GM12892 (cell line): Measurements from ENCODE around the gene ACTA1.
"Not testable (repeated sequence)": the region's sequence is repeated elsewhere in the genome, so short reads cannot be mapped to it uniquely, and the experiment has no call there.

Experiments
- POLR2A ChIP-seq: IDR thresholded peaks from 2 replicates; pipeline ENCODE4 v1.6.1; 2011; ENCODE audit warnings: low read depth, low read length, control low read depth
- POLR2AphosphoS5 ChIP-seq: IDR thresholded peaks from 2 replicates; pipeline ENCODE4 v1.6.1; 2011; ENCODE audit warnings: low read depth, low read length, control low read depth
- TAF1 ChIP-seq: IDR thresholded peaks from 2 replicates; pipeline ENCODE4 v1.6.1; 2011; ENCODE audit warnings: low read depth, mild to moderate bottlenecking, control low read depth, low read length, borderline replicate concordance

DNA sequence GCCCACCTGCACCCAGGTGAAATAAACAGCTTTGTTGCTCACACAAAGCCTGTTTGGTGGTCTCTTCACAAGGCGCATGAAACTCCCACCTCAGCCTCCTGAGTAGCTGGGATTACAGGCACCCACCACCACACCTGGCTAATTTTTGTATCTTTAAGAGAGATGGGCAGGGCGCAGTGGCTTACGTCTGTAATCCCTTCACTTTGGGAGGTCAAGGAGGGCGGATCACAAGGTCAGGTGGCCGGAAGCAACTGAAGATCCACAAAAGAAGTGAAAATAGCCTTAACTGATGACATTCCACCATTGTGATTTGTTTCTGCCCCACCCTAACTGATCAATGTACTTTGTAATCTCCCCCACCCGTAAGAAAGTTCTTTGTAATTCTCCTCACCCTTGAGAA lies 15.3 kb downstream of the ACTA1 start:
- TF ChIP-seq POLR2A, TAF1, POLR2AphosphoS5: not testable (repeated sequence)
